ENCODE data around the gene FAM110D. TPM values are rescaled to one million over a fixed set of nuclear protein-coding genes. Genes with fewer than 3 reads are reported as not detected.

Gene FAM110D
- total RNA-seq, 1 donor = not detected

DNA sequence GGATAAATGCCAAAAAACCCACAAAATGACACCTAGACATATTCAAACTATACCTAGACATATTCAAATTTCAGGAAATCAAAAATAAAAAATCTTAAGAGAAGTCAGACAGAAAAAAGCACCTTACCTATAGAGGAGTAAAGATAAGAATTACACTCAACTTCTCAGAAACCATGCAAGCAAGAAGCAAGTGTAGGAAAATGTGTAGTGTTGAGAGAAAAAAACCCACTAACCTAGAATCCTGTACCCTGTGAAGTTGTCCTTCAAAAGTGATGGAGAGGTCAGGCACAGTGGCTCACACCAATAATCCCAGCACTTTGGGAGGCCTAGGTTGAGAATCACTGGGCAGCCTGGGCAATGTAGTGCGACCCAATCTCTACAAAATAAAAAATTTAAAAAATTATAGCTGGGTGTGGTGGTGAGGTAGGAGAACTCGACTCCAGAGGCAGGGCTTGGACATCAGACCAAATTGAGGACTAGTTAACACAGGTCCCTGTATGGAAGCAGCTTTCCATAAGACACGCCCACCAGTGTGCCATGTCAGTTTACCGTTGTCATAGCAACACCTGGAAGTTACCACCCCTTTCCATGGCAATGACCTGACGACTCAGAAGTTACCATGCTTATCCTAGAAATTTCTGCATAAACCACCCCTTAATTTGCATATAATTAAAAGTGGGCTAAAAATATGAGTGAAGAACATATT is 26.6 kb upstream of the FAM110D start:
- TF ChIP-seq, protein P1, sequence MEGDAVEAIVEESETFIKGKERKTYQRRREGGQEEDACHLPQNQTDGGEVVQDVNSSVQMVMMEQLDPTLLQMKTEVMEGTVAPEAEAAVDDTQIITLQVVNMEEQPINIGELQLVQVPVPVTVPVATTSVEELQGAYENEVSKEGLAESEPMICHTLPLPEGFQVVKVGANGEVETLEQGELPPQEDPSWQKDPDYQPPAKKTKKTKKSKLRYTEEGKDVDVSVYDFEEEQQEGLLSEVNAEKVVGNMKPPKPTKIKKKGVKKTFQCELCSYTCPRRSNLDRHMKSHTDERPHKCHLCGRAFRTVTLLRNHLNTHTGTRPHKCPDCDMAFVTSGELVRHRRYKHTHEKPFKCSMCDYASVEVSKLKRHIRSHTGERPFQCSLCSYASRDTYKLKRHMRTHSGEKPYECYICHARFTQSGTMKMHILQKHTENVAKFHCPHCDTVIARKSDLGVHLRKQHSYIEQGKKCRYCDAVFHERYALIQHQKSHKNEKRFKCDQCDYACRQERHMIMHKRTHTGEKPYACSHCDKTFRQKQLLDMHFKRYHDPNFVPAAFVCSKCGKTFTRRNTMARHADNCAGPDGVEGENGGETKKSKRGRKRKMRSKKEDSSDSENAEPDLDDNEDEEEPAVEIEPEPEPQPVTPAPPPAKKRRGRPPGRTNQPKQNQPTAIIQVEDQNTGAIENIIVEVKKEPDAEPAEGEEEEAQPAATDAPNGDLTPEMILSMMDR (IDR thresholded peaks at IDR 0.05; ENCODE audit: insufficient read depth, low read length) = no peak
- DNase-seq (ENCODE audit: low read depth) = no peak
- no peak overlapping the region for H3K4me3 ChIP-seq (ENCODE audit: low read depth, low read length)

- no peak overlapping the region for H3K4me3 ChIP-seq (ENCODE audit: low read depth, low read length)
- TF ChIP-seq, protein P1 (IDR thresholded peaks at IDR 0.05; ENCODE audit: insufficient read depth, low read length) = no peak
- DNase-seq (ENCODE audit: low read depth) = no peak
These were observed 26.1 kb upstream of the FAM110D start for GRCh38 chr1:26132834-26133167.

GRCh38 chr1:26134466-26134865 is 24.4 kb upstream of the FAM110D start:
- H3K4me3 ChIP-seq (ENCODE audit: low read depth, low read length) = no peak overlapping the region
- TF ChIP-seq, protein P1 (IDR thresholded peaks at IDR 0.05; ENCODE audit: insufficient read depth, low read length) = no peak
- DNase-seq (ENCODE audit: low read depth) = no peak

- TF ChIP-seq, protein P1 (IDR thresholded peaks at IDR 0.05; ENCODE audit: insufficient read depth, low read length) = no peak
- no peak overlapping the region for H3K4me3 ChIP-seq (ENCODE audit: low read depth, low read length)
These were observed 19.8 kb upstream of the FAM110D start for GRCh38 chr1:26138974-26139558.

GRCh38 chr1:26142159-26142558 is 16.7 kb upstream of the FAM110D start:
- no peak for DNase-seq (ENCODE audit: low read depth)

More at GRCh38 chr1:26138974-26139558, 19.8 kb upstream of the FAM110D start:
- DNase-seq (ENCODE audit: low read depth) = no peak

DNA sequence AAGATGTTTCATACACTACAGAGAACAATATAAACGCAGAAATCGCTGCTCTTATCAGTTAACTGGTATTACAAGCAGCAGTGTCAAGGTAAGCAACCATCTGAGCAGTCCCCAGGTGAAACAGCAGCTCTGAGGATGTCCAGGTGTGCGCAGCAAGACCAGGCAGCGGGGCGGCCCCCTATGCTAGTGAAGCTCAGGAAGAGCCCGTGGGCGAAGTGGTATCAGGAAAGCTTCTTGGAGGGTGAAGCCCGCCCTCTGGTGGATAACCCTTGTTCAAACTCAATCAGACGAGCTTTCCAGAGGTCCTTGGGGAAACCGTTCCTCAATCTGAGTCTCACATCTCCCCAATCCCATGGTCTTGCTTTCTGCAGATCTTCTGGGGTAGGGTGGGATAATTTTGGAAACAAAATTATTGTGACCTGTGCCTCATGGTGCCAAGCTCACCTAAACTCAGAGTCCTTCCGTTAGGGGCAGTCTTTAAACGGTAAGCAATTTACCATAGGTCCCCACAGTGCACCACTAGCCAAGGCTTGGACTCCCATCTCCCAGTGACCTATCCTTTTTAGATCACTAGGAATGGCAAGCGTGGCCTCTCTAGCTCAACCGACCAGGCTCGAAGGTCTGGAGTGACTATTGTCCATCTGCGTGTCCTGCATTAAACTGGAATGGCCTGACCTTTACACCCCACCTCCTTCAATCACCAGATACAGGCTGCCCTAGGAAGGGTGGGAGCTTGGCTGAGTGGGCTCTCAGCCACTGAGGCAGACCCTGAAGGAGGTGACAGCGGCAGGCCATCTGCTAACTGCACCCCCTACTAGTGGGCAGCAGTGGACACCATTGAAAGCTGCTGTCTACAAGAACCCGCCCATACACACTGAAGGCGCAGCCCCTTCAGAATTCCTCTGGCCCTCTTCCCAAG is 13.6 kb upstream of the FAM110D start:
- no peak overlapping the region for H3K4me3 ChIP-seq (ENCODE audit: low read depth, low read length)
- TF ChIP-seq, protein P1 (IDR thresholded peaks at IDR 0.05; ENCODE audit: insufficient read depth, low read length) = peak; percentile 77
- DNase-seq (ENCODE audit: low read depth) = peak; percentile 89

More at GRCh38 chr1:26142159-26142558, 16.7 kb upstream of the FAM110D start:
- TF ChIP-seq, protein P1 (IDR thresholded peaks at IDR 0.05; ENCODE audit: insufficient read depth, low read length) = peak; percentile 21
- H3K4me3 ChIP-seq (ENCODE audit: low read depth, low read length) = no peak overlapping the region
